ENCODE data around the gene SCNN1B.
"Not testable (repeated sequence)": the region's sequence is repeated elsewhere in the genome, so short reads cannot be mapped to it uniquely, and the experiment has no call there.

The SCNN1B gene

DNA sequence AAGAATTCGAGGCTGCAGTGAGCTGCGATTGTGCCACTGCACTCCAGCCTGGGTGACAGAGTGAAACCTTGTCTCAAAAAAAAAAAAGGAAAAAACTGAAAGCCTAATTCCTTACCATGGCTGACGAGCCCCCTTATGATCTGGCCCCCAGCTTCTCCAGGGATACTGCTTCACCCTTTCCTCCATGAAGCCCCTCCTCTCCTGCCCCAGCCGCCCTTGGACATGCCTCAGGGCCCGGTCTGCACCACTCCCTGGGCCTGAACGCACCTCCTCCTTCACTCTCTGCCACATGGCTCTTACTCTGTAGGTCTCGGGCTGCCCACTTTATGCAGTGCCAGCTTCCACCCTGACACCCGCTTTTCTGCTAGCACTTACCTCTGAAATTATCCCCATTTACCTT, 85.6 kb downstream of the SCNN1B start:
- TF ChIP-seq, protein P1, sequence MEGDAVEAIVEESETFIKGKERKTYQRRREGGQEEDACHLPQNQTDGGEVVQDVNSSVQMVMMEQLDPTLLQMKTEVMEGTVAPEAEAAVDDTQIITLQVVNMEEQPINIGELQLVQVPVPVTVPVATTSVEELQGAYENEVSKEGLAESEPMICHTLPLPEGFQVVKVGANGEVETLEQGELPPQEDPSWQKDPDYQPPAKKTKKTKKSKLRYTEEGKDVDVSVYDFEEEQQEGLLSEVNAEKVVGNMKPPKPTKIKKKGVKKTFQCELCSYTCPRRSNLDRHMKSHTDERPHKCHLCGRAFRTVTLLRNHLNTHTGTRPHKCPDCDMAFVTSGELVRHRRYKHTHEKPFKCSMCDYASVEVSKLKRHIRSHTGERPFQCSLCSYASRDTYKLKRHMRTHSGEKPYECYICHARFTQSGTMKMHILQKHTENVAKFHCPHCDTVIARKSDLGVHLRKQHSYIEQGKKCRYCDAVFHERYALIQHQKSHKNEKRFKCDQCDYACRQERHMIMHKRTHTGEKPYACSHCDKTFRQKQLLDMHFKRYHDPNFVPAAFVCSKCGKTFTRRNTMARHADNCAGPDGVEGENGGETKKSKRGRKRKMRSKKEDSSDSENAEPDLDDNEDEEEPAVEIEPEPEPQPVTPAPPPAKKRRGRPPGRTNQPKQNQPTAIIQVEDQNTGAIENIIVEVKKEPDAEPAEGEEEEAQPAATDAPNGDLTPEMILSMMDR (conservative IDR thresholded peaks at IDR 0.05; ENCODE audit: low read depth, low read length): no peak
- no peak overlapping the region for H3K4me3 ChIP-seq (ENCODE audit: low read depth, low read length)
- DNase-seq (ENCODE audit: low read depth): no peak

DNA sequence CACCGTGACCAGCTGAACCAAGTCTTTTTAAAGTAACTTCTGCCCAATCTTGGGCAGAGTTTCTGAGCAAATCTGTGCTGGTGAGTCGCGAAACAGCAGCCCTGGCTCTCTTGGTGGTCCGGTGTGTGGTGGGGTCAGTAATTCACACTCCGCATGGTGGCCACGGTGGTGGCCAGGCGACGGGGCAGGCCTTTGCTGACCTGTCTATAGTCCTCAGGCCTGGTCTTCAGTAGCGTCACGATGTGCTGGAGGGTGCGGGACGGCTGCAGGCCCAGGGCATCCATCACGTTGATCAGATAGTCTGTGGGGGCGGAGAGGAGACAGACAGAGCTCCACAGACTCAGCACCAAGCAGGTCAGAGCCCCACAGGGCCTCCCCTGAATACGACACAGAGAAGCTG, 86.7 kb downstream of the SCNN1B start:
- no peak overlapping the region for H3K4me3 ChIP-seq (ENCODE audit: low read depth, low read length)
- no peak for DNase-seq (ENCODE audit: low read depth)
- TF ChIP-seq, protein P1 (conservative IDR thresholded peaks at IDR 0.05; ENCODE audit: low read depth, low read length): no peak

DNA sequence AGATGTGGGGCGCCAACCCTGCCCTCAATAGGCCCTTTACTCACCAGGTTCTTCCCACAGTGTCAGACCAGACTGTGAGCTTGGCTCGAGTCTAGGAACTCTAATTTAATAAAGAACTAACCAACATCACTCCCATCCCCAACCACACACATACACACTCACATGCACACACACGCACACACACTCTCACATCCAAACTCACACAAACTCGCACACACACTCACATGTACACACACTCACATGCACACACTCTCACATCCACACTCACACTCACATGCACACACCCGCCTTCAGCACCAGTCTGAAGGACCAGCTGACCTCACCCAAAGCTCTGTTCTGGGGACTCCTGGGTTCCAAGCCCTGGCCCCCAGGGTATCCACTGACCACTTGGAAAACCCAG, 87.1 kb downstream of the SCNN1B start:
- DNase-seq (ENCODE audit: low read depth): no peak
- TF ChIP-seq, protein P1 (conservative IDR thresholded peaks at IDR 0.05; ENCODE audit: low read depth, low read length): no peak
- no peak overlapping the region for H3K4me3 ChIP-seq (ENCODE audit: low read depth, low read length)

DNA sequence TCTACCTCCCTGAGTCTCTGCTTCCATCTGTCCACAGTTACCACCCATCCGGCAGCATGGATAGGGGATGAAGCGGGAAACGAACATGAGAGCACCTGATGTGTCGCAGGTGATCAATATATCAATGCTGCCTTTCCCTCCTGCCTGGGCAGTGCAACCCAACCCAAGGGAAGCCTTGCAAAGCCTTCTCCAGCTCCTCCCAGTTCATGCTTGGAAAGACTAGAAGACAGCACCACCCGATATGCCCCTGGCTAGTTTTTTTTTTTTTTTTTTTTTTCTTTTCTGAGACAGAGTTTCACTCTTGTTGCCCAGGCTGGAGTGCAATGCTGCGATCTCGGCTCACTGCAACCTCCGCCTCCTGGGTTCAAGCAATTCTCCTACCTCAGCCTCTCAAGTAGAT, 87.8 kb downstream of the SCNN1B start:
- not testable (repeated sequence) for DNase-seq (ENCODE audit: low read depth)

DNA sequence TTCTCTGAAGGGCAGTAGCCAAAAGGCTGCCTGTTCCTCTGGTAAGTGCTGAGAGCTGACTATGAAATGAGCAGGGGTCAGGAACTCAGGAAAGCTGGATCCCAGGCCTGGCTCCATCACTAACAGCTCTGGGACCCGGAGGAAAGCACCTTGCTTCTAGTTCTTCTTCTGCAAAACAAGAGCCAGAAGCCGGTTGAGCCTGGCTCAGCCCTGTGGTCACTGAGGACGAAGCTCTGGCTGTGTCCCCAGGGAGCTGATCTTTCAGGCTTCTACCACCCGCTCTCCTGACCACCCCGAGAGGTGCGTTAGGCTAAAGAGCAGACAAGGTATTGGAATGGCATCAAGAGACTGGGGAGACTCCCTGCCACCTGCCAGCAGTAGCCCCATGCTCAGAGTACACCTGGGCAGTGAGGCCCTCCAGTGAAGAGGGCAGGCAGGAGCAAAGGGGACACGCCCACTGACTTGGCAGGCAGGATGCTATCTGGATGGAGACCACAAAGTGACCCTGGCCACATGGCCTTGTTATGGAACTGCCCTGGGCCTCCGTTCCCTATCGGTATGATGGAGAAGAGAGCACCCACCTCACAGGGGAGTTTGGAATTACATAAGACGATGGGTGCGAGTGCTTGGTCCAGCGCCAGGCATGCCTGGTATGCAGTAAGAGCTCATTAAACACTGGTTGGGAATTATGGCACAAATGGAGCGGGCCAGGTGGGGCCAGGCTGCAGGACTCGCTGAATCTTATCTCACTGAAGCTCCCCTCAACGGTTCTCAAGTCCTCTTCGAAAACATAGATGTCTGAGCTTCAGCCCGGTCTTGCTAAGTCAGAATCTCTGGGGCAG, 89.5 kb downstream of the SCNN1B start:
- TF ChIP-seq, protein P1 (conservative IDR thresholded peaks at IDR 0.05; ENCODE audit: low read depth, low read length): no peak
- no peak for DNase-seq (ENCODE audit: low read depth)
- no peak overlapping the region for H3K4me3 ChIP-seq (ENCODE audit: low read depth, low read length)

More for the DNA sequence above, 87.8 kb downstream of the SCNN1B start:
- H3K4me3 ChIP-seq (ENCODE audit: low read depth, low read length): not testable (repeated sequence)

DNA sequence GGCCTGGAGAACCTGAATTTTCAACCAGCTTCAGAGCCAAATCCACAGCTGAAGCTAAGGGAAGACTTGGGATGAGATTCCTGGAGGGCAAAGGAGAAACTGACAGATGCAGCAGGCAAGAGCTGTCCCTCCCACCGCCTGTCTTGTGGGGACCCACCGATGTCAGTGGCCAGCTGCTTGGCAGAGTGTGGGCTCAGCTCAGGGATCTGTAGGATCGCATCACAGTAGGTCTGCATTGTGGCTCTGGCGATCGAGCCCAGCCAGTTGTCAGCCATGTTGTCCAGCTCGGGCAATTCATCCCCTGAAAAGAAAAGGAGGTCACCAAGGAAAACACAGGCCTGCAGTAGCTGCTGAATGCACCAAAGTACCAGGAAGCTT, 90.1 kb downstream of the SCNN1B start:
- no peak for DNase-seq (ENCODE audit: low read depth)
- TF ChIP-seq, protein P1 (conservative IDR thresholded peaks at IDR 0.05; ENCODE audit: low read depth, low read length): no peak
- H3K4me3 ChIP-seq (ENCODE audit: low read depth, low read length): no peak overlapping the region

DNA sequence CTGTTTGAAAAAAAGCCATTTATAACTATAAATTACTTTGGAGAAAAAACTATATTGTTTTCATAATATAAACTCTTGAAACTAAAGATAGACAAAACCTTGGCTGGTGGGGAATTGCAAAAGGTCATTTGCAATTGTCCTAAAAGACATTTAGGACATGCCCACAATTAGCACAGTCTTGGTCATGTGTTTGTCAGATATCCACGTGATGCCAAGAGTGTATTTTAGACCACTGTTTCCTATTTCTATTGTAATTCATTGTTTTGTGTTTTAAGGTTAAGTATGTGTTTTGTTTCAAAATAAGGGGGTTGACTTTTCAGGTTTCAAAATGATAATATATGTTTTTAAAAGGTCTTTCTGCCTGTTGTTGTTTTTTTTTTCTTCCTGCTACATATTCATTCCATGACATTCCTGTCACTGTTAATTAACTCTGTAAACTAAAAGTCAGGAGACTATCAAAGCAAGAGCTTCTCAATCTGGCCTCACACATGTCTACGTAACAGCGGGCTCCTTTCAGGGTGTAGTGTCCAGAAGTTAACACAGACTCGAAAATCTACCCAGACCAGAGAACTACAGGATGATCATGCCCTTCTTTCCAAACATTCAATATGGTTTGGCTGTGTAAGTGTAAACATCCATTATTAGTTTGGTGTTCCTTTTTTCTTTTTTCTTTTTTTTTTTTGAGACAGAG, 92.2 kb downstream of the SCNN1B start:
- H3K4me3 ChIP-seq (ENCODE audit: low read depth, low read length): no peak overlapping the region
- TF ChIP-seq, protein P1 (conservative IDR thresholded peaks at IDR 0.05; ENCODE audit: low read depth, low read length): no peak
- DNase-seq (ENCODE audit: low read depth): no peak
